ENCODE data around the gene PPP1R27.

PPP1R27 gene, protein sequence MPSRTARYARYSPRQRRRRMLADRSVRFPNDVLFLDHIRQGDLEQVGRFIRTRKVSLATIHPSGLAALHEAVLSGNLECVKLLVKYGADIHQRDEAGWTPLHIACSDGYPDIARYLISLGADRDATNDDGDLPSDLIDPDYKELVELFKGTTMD

GRCh38 chr17:81834831-81835267 is at the start of gene PPP1R27:
Gene PPP1R27, minus strand, starts transcription at chr17:81835050. Its CDS starts 97 bp downstream, at chr17:81834953.
- no peak for DNase-seq

GRCh38 chr17:81884520-81884919 is 49.7 kb upstream of the PPP1R27 start:
- no peak for DNase-seq

- DNase-seq = no peak
Observed at GRCh38 chr17:81879121-81879520, 44.3 kb upstream of the PPP1R27 start.

GRCh38 chr17:81878294-81878693 is 43.4 kb upstream of the PPP1R27 start:
- DNase-seq = no peak

GRCh38 chr17:81877569-81877968 is 42.7 kb upstream of the PPP1R27 start:
- no peak for DNase-seq

- DNase-seq = peak; percentile 94
Observed at GRCh38 chr17:81871387-81872230, 36.8 kb upstream of the PPP1R27 start.

- DNase-seq = no peak
Observed at GRCh38 chr17:81870981-81871386, 36.1 kb upstream of the PPP1R27 start, which contains the start of gene ARHGDIA. Gene ARHGDIA, minus strand, starts transcription at chr17:81871337. Its CDS starts 1,407 bp downstream, at chr17:81869930.

GRCh38 chr17:81870131-81870980 is 35.5 kb upstream of the PPP1R27 start:
- peak; percentile 69 for DNase-seq

DNA sequence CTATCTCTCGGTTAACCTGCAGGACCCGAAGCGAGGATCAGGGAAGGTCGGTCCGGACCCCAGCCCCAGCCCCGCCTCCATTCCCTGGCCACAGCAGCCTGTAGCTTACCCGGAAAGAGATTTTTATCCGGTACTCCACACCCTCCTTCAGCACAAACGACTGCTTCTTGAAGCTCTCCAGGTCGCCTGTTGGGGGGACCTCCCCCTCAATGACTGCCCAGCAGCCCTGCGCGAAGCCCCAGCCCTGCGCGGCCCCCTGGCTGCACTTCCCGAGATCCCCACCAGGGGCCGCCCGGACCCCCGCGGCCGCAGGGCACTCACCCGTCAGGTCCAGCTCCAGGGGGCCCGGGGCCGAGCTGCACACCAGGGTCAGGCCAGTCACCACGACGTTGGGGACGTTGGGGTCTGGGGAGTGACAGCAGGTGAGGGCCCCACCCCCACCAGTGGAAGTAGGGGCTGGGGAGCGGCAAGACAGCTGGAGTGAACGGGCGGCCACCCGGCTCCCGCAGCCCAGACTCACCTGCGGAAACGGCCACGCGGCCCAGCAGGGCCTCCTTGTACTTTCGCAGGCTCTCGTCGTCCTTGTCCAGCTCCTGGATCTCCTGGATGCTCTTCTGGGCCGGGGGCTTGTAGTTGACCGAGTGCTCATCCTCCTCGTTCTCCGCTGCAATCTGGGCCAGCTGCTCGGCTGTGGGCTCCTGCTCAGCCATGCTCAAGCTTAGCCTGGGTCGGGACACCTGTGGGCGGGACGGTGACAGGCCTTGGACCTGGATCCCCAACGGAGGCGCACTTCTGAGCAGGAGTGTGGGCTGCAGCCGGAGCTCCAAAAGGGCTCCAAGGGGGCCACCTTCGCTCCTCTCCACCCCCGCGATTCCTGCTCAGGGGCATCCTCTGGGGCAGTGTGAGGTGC is 34.6 kb upstream of the PPP1R27 start:
- peak; percentile 77 for DNase-seq

GRCh38 chr17:81868674-81869220 is 33.9 kb upstream of the PPP1R27 start:
- peak; percentile 60 for DNase-seq

GRCh38 chr17:81867991-81868673 is 33.3 kb upstream of the PPP1R27 start:
- peak; percentile 64 for DNase-seq

GRCh38 chr17:81867170-81867990 is 32.5 kb upstream of the PPP1R27 start:
- DNase-seq = peak; percentile 61

DNA sequence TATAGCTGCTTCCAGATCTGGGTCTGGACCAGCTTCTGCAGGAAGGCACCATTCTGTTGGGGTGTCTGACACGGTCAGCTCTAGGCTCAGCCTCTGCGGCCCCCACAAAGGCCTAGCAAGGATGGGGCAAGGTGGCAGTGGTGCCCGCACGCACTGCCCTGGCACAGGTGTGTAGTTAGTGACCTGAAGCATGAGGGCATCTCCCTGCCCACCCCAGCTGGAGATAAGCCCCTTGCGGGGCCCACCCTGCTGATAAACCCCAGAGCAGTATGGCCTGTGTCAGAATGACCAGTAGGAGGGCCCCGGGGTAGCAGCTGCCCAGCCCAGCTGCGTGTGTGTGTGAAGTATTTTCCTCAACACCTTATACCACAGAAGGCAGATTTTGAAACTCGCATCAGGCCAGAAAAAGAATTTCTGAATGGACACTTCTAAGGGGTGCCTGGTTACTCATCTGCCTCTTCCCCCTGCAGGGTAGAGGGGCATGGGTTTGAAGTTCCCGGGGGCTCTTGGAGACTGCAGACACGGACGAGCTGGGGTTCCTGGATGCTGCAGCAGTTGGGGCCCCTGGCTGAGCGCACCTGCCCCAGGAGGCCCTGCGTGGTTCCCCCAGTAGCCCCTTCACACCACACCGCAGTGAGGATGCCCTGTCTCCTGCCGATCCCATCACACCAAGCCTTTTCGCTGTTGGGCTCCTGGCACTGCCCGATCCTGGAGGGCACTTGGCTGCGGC is 31.8 kb upstream of the PPP1R27 start:
- DNase-seq = peak; percentile 64

- DNase-seq = peak; percentile 57
Observed at GRCh38 chr17:81865733-81866439, 31.0 kb upstream of the PPP1R27 start.

DNA sequence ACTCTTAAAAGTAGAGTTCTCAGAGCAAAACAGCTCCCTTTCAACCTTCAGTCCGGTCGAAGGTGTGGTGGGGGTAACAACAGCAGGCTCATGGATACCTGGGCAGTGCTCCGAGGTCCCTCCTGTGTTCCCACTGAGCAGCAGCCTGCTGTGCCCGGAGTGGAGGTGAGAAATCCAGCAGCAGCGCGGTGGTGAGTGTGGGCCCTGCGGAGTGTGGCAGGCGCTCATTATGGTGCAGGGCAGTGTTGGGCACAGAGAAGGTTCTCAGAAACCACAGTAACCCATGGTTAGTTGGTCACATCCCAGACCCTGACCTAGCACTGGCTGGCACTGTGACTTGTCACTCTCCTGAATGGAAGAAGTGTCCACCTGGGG is 30.5 kb upstream of the PPP1R27 start:
- peak; percentile 42 for DNase-seq

- no peak for DNase-seq
Observed at GRCh38 chr17:81863833-81864768, 29.3 kb upstream of the PPP1R27 start.

DNA sequence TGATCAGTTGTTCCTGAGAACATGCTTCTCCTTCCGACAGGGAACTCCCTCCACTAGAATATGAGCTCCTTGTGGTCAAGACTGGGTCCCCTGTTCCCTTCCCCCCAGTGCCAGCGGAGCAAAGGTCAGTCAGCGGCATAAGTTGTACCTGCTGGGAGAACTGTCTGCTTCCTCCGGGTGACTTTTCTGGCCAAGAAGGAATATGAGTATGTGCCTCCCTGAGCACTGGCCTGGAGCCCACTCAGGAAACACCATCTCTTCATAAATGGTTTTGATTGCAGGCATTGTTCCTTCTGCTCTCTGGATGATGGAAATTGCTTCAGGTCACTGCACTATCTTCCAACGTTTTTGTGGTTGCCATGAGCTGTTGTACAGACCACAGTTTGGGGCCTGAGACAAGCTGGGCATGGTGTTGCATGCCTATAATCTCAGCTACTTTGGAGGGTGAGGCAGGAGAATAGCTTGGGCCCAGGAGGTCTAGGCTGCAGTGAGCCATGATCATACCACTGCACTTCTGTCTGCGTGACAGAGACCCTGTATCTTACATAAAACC is 28.3 kb upstream of the PPP1R27 start:
- no peak for DNase-seq

Measured in right forelimb (tissue), 1 donor.